Measurements from ENCODE around the gene ZNF90.
"Not testable (repeated sequence)": the region's sequence is repeated elsewhere in the genome, so short reads cannot be mapped to it uniquely, and the experiment has no call there.

The ZNF90 gene

DNA sequence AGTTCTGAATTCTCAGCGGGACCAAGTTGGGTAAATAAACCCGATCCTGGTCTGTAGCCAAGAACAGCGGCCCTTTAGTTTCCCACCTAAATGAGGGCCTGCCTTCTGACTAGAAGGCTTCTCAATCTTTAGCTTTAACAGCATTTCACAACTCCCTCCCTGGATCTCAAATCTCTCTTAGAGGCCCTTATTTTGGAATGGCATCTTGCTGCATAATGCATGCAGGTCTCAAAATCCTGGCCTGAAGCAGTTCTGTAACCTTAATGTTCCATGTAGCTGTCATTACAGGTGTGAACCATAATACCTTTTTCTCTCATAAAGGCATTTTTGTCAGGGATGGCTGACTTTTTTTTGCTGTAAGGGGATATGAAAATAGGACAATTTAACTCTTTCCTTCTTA is 29.5 kb downstream of the ZNF90 start:
- no peak for FAIRE-seq

- not testable (repeated sequence) for FAIRE-seq
Measured at GRCh38 chr19:20118064-20118839, 40.5 kb downstream of the ZNF90 start.

DNA sequence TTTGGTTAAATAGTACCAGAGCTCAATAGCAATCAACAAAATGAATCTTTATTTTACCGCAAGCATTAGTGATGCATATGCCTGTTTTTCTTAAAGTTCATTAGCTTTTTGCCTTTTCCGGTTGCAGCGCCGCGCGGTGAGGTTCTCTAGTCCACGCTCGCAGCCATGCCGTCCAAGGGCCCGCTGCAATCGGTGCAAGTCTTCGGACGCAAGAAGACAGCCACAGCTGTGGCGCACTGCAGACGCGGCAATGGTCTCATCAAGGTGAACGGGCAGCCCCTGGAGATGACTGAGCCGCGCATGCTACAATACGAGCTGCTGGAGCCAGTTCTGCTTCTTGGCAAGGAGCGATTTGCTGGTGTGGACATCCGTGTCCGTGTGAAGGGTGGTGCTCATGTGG is 47.1 kb downstream of the ZNF90 start:
- FAIRE-seq, result no peak

- FAIRE-seq, result not testable (repeated sequence)
Measured at GRCh38 chr19:20132933-20133332, 55.1 kb downstream of the ZNF90 start.

- FAIRE-seq, result not testable (repeated sequence)
Measured at GRCh38 chr19:20137714-20138113, 59.9 kb downstream of the ZNF90 start.

GRCh38 chr19:20151617-20152145 is 73.9 kb downstream of the ZNF90 start:
- no peak for FAIRE-seq

- FAIRE-seq, result not testable (repeated sequence)
Measured at GRCh38 chr19:20152506-20152905, 74.7 kb downstream of the ZNF90 start.

DNA sequence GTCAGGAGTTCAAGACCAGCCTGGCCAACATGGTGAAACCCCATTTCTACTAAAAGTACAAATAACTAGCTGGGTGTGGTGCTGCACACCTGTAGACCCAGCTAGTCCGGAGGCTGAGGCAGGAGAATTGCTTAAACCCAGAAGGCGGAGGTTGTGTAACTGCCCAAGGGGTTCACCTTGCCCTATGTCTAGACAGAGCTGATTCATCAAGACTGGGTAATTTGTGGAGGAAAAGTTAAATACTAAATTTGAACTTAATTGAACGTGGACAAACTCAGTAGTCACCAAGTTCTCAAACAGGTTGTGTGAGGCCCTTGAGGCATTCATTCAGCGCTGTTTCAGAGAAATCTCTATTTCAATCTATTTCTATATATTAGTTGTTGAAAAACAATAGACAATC is 75.5 kb downstream of the ZNF90 start:
- FAIRE-seq, result no peak

DNA sequence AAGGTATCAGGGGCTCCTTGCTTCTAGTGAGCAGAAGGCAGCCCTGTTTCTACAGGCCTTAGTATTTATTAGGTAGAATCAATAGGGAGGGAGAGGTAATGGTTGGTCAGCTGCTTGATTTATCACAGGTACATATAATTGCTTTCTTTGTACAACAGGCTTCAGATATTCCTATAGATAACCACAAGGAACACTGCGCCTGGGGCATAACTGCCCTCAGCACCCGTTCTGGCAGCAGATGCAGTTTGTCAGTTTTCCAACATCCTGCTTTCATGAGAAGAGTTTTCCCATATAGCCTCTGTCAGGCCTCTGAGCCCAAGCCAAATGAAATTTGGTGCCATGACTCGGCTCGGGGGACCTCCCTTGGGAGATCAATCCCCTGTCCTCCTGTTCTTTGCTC is 76.8 kb downstream of the ZNF90 start:
- FAIRE-seq, result no peak

DNA sequence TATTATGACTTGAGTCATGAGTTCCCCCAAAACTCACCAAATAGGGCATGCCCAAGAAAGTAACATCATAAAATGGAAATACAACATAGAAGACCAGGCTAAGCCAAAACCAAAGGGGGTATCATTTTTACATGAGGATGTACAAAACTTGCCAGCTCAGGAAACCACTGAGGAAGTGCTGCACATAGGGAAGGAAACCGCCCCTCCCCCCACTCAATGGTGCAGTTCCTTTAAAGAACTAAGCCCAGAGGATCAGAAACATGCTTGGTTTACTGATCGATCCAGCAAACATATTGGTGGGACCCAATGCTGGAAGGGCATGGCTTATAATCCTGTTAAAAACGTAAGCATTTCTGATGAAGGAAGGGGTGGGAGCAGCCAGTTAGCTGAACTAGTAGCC is 85.0 kb downstream of the ZNF90 start:
- no peak for FAIRE-seq

- no peak for FAIRE-seq
Measured at GRCh38 chr19:20164456-20164855, 86.7 kb downstream of the ZNF90 start.

DNA sequence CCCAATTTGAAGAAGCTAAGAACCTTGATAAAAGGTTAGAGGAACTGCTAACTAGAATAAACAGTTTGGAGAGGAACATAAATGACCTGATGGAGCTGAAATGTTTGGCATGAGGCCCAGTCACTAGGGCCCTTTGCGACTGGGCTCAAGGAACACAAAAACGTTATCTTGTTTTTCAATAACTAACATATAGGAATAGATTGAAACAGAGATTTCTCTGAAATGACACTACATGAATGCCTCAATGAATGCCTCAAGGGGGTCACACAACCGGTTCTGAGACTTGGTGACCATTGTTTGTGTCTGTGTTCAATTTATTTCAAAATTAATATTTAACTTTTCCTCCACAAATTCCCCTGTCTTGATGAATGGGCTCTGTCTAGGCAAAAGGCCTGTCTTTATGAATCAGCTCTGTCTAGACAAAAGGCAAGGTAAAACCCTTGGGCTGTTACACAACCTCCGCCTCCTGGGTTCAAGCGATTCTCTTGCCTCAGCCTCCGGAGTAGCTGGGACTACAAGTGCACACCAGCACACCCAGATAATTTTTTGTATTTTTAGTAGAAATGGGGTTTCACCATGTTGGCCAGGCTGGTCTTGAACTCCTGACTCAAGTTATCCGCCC is 88.3 kb downstream of the ZNF90 start:
- FAIRE-seq, result no peak

GRCh38 chr19:20167020-20167644 is 89.3 kb downstream of the ZNF90 start, which contains the start of gene ZNF486:
ZNF486 (plus strand) TSS chr19:20167214; CDS start chr19:20167331, 117 bp downstream.
- FAIRE-seq, result peak; percentile 84

DNA sequence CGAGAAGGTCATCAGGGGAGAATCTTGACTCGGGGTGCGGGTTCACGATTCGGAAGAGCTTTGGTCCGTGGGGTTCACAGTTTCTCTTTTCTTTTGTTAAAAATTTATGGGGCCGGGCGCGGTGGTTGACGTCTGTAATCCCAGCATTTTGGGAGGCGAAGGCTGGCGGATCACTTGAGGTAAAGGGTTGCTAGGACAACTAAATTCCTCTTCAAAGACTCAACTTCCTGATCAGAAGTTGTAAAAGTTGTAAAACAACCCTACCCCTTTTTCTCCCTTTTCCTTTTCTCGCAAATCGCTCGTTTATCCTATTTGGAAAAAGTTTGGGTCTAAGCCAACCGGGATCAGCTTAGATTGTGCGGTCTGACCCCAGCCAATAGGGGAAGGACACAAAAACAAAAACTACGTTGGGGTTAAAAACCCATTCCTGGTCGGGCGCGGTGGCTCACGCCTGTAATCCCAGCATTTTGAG is 89.9 kb downstream of the ZNF90 start:
- FAIRE-seq, result no peak
